ENCODE results near the gene ELL.

ELL gene

GRCh38 chr19:18399008-18399407 lies 122.9 kb downstream of the ELL start (continued):
- TF ChIP-seq BACH2 (CRISPR knock-in tag; IDR thresholded peaks at IDR 0.05; ENCODE audit: borderline replicate concordance): no peak

GRCh38 chr19:18397242-18398202 lies 124.3 kb downstream of the ELL start, which contains the start of gene LRRC25:
TSS of gene LRRC25 (minus strand) at chr19:18397622. CDS start at chr19:18396963, 659 bp downstream.
- peak; percentile 100 for TF ChIP-seq ZFP3 (CRISPR knock-in tag; IDR thresholded peaks at IDR 0.05)
- TF ChIP-seq ZNF70 (CRISPR knock-in tag; IDR thresholded peaks at IDR 0.05): no peak
- no peak for TF ChIP-seq POU6F1 (CRISPR knock-in tag; IDR thresholded peaks at IDR 0.05; ENCODE audit: borderline replicate concordance, low read depth)
- ATAC-seq: no peak

- TF ChIP-seq TCF4 (CRISPR knock-in tag; IDR thresholded peaks at IDR 0.05; ENCODE audit: borderline replicate concordance) (no peak), PATZ1 (CRISPR knock-in tag; IDR thresholded peaks at IDR 0.05; ENCODE audit: borderline replicate concordance) (no peak), ZNF565 (CRISPR knock-in tag; conservative IDR thresholded peaks at IDR 0.05; ENCODE audit: low read depth) (no peak), ZC3H10 (CRISPR knock-in tag; IDR thresholded peaks at IDR 0.05) (no peak), POU6F1 (CRISPR knock-in tag; IDR thresholded peaks at IDR 0.05; ENCODE audit: borderline replicate concordance, low read depth) (no peak), ESRRG (CRISPR knock-in tag; IDR thresholded peaks at IDR 0.05) (no peak), SNAI2 (CRISPR knock-in tag; IDR thresholded peaks at IDR 0.05) (no peak), OSR1 (CRISPR knock-in tag; IDR thresholded peaks at IDR 0.05) (no peak), RARB (CRISPR knock-in tag; IDR thresholded peaks at IDR 0.05) (no peak), CREB5 (CRISPR knock-in tag; IDR thresholded peaks at IDR 0.05; ENCODE audit: low read depth) (no peak), ZNF70 (CRISPR knock-in tag; IDR thresholded peaks at IDR 0.05) (no peak)
- ATAC-seq: no peak
These were observed 125.2 kb downstream of the ELL start for GRCh38 chr19:18396471-18397241.

- ATAC-seq: no peak
- no peak for TF ChIP-seq CSRNP3 (CRISPR knock-in tag; IDR thresholded peaks at IDR 0.05)
- TF ChIP-seq SNAI2 (CRISPR knock-in tag; IDR thresholded peaks at IDR 0.05): no peak
- no peak for TF ChIP-seq ZNF8 (CRISPR knock-in tag; IDR thresholded peaks at IDR 0.05)
- no peak for TF ChIP-seq BACH2 (CRISPR knock-in tag; IDR thresholded peaks at IDR 0.05; ENCODE audit: borderline replicate concordance)
- no peak for TF ChIP-seq TOX (CRISPR knock-in tag; IDR thresholded peaks at IDR 0.05; ENCODE audit: borderline replicate concordance)
These were observed 128.0 kb downstream of the ELL start for GRCh38 chr19:18393836-18394235.

Data from SK-N-SH treated with all-trans-retinoic acid at 6 μM for 48 hours (cell line).